GM19328 (cell line): ENCODE data around the gene OSBP.
"Not testable (repeated sequence)": the region's sequence is repeated elsewhere in the genome, so short reads cannot be mapped to it uniquely, and the experiment has no call there.

Experiments used
- ATAC-seq: cut with Tn5 transposase; IDR thresholded peaks from one replicate; pipeline ENCODE4 v1.9.1; 2021; ENCODE audit warnings: mild to moderate bottlenecking, moderate library complexity; ENCODE audit not compliant: unreplicated experiment

The OSBP gene, protein sequence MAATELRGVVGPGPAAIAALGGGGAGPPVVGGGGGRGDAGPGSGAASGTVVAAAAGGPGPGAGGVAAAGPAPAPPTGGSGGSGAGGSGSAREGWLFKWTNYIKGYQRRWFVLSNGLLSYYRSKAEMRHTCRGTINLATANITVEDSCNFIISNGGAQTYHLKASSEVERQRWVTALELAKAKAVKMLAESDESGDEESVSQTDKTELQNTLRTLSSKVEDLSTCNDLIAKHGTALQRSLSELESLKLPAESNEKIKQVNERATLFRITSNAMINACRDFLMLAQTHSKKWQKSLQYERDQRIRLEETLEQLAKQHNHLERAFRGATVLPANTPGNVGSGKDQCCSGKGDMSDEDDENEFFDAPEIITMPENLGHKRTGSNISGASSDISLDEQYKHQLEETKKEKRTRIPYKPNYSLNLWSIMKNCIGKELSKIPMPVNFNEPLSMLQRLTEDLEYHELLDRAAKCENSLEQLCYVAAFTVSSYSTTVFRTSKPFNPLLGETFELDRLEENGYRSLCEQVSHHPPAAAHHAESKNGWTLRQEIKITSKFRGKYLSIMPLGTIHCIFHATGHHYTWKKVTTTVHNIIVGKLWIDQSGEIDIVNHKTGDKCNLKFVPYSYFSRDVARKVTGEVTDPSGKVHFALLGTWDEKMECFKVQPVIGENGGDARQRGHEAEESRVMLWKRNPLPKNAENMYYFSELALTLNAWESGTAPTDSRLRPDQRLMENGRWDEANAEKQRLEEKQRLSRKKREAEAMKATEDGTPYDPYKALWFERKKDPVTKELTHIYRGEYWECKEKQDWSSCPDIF

DNA sequence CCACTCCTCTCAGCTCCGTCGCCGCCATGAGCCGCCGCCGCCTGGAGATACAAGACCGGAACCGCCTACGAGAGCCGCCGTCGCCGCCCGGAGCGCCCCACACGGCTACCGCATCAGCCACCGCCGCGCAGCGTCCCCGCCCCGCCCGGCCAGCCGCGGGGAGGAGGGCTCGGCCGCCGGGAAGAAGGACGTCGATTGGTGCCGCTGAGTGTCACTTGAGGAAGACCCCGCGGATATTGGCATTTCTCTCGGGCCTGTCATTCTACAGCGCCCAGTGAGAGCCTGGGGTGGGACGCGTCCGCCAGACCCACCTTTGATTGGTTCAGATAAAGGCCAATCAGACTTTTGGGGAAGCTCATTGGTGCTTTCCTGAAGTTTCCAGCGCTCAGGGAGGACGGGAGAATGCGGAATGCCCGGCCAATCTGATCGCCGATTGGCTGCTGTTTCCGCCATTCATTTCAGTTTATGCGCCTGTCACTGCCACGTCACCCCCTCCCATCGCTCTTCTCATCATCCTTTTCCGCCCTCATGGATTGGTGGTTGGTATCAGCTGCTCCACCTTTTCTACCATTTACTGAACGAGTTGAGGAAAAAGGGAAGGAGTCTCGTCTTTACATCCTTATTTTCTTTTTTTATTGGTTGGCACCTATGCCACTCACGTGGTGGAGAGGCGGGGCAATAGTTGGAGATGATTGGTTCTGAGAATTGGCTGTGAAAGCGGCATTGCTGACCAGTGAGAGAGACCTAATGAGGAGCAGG is at the start of gene OSBP:
Gene OSBP, minus strand, starts transcription at position 138 of the 759 bp plus-strand sequence. Its CDS starts 110 bp downstream, at position 28.
- peak; percentile 88 for ATAC-seq

DNA sequence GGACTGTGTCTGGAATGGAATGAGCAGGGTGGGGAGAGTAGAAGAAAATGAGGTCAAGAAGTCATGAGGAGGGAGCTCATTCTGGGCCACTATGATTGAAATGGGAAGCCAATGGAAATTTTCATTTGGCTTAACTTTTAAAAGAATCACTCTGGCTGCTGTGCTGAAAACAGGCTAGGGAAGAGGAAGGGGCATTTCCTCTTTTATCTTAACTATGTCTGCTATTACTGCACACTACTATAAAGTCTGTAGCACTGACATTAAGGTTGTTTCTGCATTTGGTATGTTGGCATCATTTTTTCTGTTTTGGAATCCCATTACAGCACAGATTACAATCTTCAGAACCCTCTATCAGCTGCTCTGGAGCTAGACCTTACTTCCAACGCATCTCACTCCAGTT is 45.0 kb upstream of the OSBP start:
- ATAC-seq, result no peak

DNA sequence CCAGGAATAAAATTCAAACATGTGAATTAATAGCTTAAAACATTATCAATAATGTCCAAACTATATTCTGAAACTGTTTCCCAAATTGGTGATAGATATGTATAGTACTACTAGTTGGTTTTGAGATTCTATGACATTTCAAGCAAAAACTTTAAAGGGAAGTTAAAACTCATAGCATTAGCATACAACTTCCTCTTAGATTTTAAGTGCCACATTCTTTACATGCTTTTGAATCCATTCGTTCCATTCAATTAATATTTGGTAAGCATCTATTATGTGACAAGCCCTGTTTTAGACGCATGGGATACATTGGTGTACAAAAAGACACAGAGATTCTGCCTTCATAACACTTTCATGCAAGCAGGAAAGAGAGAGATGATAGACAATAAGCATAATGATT is 44.4 kb upstream of the OSBP start:
- ATAC-seq, result no peak

DNA sequence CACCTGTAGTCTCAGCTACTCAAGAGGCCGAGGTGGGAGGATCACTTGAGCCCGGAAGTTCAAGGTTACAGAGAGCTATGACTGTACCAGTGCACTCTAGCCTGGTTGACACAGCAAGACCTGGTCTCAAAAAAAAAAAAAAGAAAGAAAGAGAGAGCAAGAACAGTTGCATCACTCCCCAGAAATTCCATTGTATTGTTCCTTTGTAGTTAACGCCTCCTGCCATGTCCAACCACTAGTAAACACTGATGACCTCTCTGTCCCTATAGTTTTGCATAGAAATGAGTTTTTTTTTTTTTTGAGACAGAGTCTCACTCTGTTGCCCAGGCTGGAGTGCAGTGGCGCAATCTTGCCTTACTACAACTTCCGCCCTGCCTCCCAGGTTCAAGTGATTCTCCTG is 42.5 kb upstream of the OSBP start:
- no peak for ATAC-seq

DNA sequence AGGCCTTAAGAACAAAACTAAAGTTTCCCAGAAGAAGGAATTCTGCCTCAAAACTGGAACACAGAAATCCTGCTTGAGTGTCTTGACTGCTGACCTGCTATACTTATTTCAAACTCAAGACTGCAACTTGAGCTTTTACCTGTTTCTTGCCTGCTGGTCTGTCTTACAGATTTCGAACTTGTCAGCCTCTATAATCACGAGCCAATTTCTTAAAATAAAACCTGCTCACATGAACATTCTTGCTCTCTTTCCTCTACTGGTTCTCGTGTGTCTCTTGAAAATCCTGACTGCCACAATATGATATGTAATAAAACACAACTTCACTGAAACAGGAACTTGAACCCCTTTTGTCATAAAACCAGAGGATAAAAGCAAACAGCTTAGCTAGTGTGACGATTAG is 39.3 kb upstream of the OSBP start:
- no peak for ATAC-seq

DNA sequence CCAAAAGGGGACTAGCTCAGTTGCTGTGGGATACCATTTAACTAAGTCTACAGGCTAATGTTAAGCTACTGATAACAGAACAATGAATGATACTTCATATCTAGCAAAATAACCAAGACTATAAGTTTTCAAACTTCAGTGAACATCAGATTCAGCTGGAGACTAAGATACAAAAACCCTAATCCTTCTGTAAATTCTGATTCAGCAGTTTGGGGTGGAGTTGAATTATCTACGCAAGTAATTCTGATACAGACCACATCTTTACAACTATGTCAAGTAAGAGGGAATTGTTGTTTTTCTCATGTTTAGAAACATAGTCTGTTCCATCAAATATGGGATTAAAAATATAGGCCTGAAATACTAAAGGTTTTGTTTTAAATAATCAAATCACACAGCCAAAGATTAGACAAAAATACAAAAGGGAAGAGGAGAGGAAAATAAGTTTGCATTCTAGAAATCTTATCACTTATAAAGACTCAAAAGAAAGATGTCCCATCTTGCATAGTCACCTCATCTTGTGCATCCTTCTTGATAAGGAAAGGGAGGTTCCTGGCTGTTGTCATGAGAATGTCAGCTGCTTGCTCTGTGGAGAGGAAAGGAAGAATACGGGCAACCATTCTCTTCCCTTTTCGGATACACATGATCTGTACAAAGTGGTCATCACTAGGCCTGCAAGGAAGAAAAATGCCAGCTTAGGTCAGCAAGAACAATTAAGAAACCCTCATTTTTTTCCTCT is 31.8 kb upstream of the OSBP start:
- ATAC-seq, result no peak

DNA sequence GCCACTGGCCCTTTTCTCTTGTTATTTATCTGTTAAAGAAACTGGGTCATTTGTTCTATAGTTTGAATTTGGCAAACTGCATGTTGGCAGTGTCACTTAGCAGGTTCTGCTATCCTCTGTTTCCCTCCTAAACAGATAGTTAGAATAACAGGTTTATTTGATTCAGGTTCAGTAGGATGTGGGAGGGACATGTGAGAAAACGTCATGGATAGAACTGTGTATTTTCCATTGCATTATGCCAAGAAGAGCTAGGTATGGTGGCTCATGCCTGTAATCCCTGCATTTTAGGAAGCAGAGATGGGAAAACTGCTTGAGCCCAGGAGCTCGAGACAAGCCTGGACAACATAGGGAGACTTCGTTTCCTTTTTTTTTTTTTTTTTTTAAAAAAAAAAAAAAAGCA is 29.0 kb upstream of the OSBP start:
- no peak for ATAC-seq

DNA sequence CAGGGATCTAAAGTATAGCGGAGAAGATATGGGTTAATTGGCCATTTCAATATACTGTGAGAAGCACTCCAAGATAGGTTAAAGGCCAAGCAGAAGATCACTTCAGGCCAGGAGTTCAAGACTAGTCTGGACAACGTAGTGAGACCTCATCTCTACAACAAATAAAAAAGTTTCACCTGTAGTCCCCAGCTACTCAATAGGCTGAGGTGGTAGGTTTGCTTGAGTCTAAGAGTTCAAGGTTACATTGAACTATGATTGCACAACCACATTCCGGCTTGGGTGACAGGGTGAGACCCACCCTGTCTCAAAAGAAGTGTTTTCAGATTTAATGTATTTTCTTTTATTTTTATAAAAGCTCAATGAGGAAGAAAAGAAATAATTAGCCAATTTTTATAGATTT is 27.8 kb upstream of the OSBP start:
- ATAC-seq, result no peak

- ATAC-seq, result no peak
These were observed 25.6 kb upstream of the OSBP start for GRCh38 chr11:59641156-59641555.

- ATAC-seq, result no peak
These were observed 14.9 kb upstream of the OSBP start for GRCh38 chr11:59630493-59630892.

GRCh38 chr11:59629996-59630395 is 14.4 kb upstream of the OSBP start:
- no peak for ATAC-seq

- ATAC-seq, result not testable (repeated sequence)
These were observed 11.4 kb upstream of the OSBP start for GRCh38 chr11:59626969-59627368.

GRCh38 chr11:59625703-59626102 is 10.1 kb upstream of the OSBP start:
- ATAC-seq, result no peak

DNA sequence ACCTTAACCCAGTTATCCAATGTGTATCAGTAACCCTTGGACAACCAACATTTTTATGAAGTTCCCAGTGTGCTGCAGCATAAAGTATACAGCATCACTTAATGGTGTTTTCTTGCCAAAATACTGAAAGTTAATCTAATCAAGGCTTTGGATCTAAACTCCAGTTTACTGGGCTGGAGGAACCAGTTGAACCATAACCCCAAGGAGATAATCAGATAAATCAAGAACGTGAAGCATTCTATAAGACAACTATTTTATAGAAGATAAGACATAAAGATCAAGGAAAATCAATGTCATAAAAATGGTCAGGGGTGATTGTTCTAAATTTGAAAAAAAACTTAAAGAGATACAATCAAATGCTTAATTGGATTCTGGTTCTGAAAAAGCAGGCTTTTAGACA is 2.3 kb upstream of the OSBP start:
- ATAC-seq, result no peak

DNA sequence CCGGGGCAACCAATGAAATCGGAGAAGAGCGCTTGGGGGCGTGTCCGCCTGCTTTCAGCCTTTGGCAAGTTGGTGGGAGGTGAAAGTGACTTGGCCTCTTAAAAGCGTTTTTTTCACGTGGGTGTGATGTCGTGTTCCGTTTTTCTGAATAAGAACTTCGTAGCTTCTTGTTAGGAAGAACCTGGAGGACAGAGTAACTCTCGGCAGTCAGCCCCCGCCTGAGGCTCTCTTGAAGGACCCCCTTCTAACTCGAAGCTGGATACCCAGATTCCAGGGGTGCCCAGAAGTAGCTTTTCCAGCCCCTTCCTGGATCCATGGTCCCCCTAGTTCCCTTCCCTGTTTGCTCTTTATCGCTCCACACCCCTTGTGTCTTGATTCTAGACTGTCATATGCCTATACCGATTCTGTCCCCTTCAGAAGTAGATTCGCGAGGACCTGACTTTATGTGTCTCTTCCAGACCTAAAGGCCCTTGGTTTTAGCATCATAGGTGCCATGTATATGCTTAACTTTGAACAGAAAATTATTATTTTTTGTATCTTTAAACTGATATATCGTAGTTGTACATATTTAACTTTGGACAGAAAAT is 915 bp upstream of the OSBP start:
- ATAC-seq, result no peak

DNA sequence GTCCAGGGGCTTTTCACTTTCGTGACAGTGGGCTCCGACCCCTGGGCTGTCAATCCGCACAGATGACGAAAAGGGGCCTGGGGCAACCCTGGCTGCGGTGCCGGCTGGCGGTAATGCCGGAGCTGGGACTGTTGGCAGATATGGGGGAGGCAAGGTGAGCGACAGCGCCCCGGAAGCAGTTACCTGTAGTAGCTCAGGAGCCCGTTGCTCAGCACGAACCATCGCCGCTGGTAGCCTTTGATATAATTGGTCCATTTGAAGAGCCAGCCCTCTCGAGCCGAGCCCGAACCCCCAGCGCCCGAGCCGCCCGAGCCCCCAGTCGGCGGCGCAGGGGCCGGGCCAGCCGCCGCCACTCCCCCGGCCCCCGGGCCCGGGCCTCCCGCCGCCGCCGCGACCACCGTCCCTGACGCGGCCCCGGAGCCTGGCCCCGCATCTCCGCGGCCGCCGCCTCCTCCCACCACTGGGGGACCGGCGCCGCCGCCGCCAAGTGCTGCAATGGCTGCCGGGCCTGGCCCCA is 396 bp downstream of the OSBP start:
- peak; percentile 11 for ATAC-seq

DNA sequence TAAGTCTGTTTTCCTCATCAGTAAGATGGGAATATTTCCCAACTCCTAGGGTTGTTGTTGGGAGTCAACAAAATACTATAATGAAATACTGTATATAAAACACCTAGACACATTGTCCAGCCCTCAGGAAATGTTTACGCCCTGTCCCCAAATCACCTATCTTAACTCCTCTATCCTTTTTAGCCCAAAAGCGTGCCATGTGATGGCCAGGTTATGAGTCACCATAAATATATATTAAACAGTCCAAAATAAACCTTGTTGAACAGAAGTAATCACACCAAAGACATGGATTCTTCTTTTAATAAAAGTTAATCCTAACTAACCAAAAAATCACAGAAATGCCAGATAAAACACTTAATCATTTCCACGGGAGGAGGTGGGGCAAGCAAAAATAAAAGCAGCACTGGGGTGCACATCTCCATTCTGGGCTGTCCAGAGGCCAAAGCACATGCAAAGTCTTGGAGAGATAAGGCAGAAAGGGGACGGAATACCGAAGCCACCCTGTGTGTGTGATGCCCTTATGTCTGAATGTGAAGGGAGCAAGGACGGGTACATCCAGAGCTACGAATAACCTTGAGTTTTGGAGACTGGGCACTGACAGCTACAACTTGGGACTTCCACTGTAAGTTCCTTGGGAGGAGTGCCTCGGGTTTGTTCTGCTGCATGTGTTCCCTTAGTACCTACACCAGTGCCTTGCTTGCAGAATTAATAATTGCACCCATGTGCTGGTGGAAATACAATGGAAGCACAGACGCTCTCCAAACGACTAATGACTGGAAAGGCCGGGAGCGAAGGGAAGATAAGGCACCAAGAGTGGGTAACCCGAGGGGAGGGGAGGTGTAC is 1.1 kb downstream of the OSBP start:
- ATAC-seq, result no peak

GRCh38 chr11:59611570-59612565 is 3.7 kb downstream of the OSBP start:
- no peak for ATAC-seq
